WI38 (cell line): ENCODE data around the gene CELSR3.
A peak's percentile ranks its signal among the peaks of the same experiment; 100 is the strongest.

Experiments
- H3K4me3 ChIP-seq: 2 replicates; pipeline ENCODE4 v1.5.1; 2011; ENCODE audit warnings: low read depth, mild to moderate bottlenecking, control low read depth, low read length
- TF ChIP-seq, protein P1 (sequence below): IDR thresholded peaks from 2 replicates; pipeline ENCODE4 v1.5.1; 2012; ENCODE audit warnings: low read depth, mild to moderate bottlenecking, control low read depth, low read length

The CELSR3 gene

DNA sequence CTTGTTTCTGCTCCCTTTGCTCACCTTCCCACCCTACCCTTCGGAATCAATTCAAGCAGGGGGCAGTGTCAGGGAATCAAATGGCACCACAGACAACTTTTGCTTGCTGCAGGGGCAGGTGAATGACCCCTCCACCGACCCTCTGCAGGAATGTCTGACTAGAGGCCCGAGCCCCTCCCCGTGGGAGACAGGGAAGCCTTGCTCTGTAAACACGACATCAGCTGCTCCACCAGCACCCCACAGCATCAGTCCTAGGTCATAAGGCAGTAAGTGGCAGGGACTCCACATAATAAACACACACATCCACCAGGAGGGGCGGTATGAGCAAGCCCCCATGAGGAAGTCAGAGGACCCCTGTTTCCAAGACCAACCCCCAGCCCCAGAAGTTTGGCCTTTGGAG, 25.4 kb downstream of the CELSR3 start:
- TF ChIP-seq, protein P1, sequence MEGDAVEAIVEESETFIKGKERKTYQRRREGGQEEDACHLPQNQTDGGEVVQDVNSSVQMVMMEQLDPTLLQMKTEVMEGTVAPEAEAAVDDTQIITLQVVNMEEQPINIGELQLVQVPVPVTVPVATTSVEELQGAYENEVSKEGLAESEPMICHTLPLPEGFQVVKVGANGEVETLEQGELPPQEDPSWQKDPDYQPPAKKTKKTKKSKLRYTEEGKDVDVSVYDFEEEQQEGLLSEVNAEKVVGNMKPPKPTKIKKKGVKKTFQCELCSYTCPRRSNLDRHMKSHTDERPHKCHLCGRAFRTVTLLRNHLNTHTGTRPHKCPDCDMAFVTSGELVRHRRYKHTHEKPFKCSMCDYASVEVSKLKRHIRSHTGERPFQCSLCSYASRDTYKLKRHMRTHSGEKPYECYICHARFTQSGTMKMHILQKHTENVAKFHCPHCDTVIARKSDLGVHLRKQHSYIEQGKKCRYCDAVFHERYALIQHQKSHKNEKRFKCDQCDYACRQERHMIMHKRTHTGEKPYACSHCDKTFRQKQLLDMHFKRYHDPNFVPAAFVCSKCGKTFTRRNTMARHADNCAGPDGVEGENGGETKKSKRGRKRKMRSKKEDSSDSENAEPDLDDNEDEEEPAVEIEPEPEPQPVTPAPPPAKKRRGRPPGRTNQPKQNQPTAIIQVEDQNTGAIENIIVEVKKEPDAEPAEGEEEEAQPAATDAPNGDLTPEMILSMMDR: no peak
- H3K4me3 ChIP-seq: no peak overlapping the region

DNA sequence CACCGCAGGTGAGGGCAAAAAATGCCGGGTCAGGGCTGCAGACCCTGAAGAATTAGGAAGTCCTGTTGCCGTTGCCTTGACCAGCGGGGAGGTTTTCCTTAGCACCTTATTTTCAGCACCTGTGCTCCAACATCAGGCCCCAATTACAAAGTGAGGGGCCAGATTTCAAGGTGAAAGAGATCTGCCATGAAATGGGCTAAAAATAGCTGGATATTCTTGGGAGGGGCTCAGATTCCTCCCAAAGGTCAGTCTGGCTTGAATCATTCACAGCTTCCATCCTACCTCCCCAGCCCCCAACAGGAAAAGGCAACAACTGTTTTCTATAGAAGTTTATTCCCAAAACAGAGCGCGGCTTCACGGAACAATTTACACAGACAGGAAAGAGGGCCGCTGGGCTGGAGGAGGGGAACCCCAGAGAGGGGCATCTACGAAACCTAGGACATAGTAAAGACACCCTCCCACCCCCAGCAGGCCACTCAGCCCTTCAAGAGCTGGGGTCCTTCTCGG, 26.5 kb downstream of the CELSR3 start:
- TF ChIP-seq, protein P1: no peak
- H3K4me3 ChIP-seq: peak overlapping the region; percentile 94

DNA sequence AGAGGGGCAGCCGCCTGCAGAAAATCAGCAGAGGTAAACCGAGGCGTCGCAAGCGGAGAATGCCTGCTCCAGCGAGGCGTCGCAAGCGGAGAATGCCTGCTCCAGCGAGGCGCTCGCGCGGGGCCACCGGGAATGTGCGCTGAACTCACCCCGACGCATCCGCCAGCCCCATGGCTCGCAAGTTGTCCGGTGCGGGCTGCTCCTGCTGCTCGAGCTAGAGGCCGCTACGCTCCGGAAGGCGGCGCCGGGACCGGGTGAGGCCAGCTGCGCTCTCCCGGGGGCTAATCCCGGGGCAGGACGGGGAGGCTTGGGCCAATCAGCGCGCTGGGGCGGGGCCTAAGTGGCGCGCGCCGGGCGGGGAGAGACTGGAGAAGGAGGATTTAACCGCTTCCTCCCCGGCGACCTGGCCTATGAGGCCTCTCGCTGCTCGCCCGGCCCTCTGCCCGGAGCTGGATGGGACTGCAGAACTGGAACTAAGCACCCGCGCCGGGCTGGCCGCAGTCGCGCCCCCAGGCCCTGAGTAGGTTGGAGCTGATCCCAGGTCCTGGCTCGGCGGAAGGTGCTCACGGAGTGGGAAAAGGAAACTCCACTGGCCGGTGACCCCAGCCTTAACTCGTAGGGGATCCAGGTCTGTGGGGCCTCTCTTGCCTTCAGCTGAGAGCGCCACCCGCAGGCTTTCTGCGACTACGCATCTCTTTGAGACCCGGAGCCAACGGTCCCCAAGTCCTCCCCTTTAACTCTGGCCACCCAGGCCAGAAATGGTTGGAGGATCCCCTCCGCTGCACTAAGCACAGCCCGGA, 27.3 kb downstream of the CELSR3 start, which contains the start of gene SLC26A6:
Gene SLC26A6 (minus strand): TSS at position 240 of the 800 bp plus-strand sequence. CDS start 68 bp downstream, at position 172.
- TF ChIP-seq, protein P1: peak; percentile 51
- peak within 1 kb of the TSS; percentile 94 for H3K4me3 ChIP-seq

DNA sequence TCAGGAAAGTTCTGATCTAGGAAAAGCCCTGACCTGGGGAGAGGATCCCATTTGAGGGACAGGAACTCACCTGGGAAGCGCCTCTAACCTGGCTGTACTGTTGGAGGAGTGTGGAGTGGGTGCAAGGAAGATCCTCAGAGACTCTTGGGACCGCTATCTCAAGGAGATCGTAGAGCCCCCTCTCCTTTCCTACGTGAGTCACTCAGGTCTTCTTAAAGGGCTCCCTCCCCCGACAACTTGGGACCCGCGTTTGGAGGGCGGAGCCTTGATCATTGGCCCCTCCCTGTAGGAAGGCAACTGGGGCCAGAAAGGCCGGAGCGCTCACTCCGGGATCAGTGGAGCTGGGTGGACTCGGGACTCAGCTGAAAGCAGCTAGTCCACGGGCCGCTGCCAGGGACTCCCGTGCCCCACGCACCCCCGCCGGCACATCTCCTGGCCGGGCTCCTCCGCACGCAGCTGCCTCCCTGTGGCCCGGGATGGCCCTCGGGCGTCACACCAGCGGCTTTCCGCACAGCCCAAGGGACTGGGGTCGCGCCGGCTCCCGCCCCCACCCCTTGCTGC, 27.9 kb downstream of the CELSR3 start:
- TF ChIP-seq, protein P1: no peak
- H3K4me3 ChIP-seq: peak overlapping the region; percentile 94

DNA sequence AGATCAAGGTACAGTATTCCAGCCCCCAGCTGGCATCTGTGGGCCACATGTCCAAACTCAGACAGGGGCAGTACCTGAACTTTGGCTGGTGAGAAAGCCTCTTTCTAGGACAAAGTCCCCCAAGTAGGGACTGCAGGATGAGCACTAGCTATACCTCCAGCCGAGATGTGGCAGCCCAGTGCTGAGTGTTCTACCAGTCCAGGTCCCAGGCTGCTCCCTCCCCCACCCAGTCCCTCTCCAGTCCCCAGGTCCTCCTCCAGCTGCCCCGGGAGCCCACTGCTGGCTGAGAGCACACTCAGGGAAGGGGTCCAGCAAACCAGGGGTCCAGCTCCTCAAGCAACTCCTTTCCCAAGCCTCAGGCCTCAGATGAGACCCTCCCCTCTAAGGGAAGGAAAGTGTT, 28.9 kb downstream of the CELSR3 start:
- TF ChIP-seq, protein P1: no peak
- peak overlapping the region; percentile 94; the same call in 1 of the 2 replicates for H3K4me3 ChIP-seq

DNA sequence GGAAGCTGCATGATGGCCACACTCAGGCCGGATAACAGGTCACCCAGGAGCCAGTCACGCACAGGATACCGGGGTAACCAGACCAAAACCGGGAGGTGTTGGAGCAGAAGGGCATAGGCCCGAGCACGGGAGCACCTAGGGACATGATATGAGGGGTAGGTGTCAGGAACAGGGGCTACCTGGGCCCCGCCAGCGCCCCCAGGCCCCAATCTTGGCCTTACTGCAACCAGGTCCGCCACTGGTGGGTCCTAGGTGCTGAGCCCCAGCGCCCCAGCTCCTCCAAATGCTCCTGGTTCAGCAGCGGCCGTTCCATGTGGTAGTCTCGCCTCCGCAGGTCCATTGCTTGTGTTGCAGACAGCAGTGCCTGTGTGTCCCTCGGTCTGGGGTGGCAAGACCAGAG, 29.4 kb downstream of the CELSR3 start:
- H3K4me3 ChIP-seq: no peak overlapping the region

More for the DNA sequence above, 29.4 kb downstream of the CELSR3 start:
- TF ChIP-seq, protein P1: no peak
